ENCODE data around the gene FNBP1L. TPM values are rescaled to one million over a fixed set of nuclear protein-coding genes. Genes with fewer than 3 reads are reported as not detected.
"Not testable (repeated sequence)": the region's sequence is repeated elsewhere in the genome, so short reads cannot be mapped to it uniquely, and the experiment has no call there.

FNBP1L gene
- total RNA-seq, 1 experiment from 2014 or later: 72.7 TPM

GRCh38 chr1:93474321-93474720 lies 26.4 kb downstream of the FNBP1L start:
- peaks cover 46% of the 10 kb centered on the region for H3K4me1 Mint-ChIP-seq (ENCODE audit: low read depth, unreplicated experiment)
- DNase-seq: no peak
- CTCF ChIA-PET: interaction anchor here (1.2 kb wide), 1 partner anchor 14 kb away, joined by 3 read pairs; no protein-coding TSS in a partner anchor
- H3K4me3 Mint-ChIP-seq (ENCODE audit: low read depth, unreplicated experiment): no peak overlapping the region
- H3K27me3 Mint-ChIP-seq (ENCODE audit: unreplicated experiment): no peaks in the 10 kb centered on the region
- intact Hi-C loops (cut with micrococcal nuclease; ENCODE audit: unreplicated experiment): no loop called here
- BruUV-seq (replicated peaks): no TSS peak
- peak overlapping the region; percentile 2 for H3K27ac Mint-ChIP-seq (ENCODE audit: unreplicated experiment)
- peaks cover 11% of the 10 kb centered on the region for H3K9me3 Mint-ChIP-seq (ENCODE audit: low read depth, unreplicated experiment)
- TF ChIP-seq CTCF (IDR thresholded peaks at IDR 0.05; ENCODE audit: unreplicated experiment): no peak
- peaks cover 7% of the 10 kb centered on the region for H3K36me3 Mint-ChIP-seq (ENCODE audit: insufficient read depth, unreplicated experiment)

GRCh38 chr1:93475681-93476080 lies 27.8 kb downstream of the FNBP1L start:
- Mint-ChIP-seq H3K4me1 (ENCODE audit: low read depth, unreplicated experiment) (peaks cover 39% of the 10 kb centered on the region), H3K9me3 (ENCODE audit: low read depth, unreplicated experiment) (peaks cover 11% of the 10 kb centered on the region), H3K27ac (ENCODE audit: unreplicated experiment) (no peak overlapping the region), H3K4me3 (ENCODE audit: low read depth, unreplicated experiment) (no peak overlapping the region), H3K27me3 (ENCODE audit: unreplicated experiment) (no peaks in the 10 kb centered on the region), H3K36me3 (ENCODE audit: insufficient read depth, unreplicated experiment) (peaks cover 7% of the 10 kb centered on the region)
- CTCF ChIA-PET: interaction anchor here (0.6 kb wide), 1 partner anchor 9 kb away, joined by 3 read pairs; no protein-coding TSS in a partner anchor
- no TSS peak for BruUV-seq (replicated peaks)
- no peak for TF ChIP-seq CTCF (IDR thresholded peaks at IDR 0.05; ENCODE audit: unreplicated experiment)
- DNase-seq: no peak
- intact Hi-C loops (cut with micrococcal nuclease; ENCODE audit: unreplicated experiment): no loop called here

GRCh38 chr1:93479133-93479745 lies 31.3 kb downstream of the FNBP1L start:
- H3K4me3 Mint-ChIP-seq (ENCODE audit: low read depth, unreplicated experiment); H3K27ac Mint-ChIP-seq (ENCODE audit: unreplicated experiment); DNase-seq; intact Hi-C loops (cut with micrococcal nuclease; ENCODE audit: unreplicated experiment); H3K27me3 Mint-ChIP-seq (ENCODE audit: unreplicated experiment); H3K36me3 Mint-ChIP-seq (ENCODE audit: insufficient read depth, unreplicated experiment); BruUV-seq (replicated peaks): not testable (repeated sequence)
- Mint-ChIP-seq H3K4me1 (ENCODE audit: low read depth, unreplicated experiment) (peaks cover 24% of the 10 kb centered on the region), H3K9me3 (ENCODE audit: low read depth, unreplicated experiment) (peaks cover 11% of the 10 kb centered on the region)
- CTCF ChIA-PET: interaction anchor here (0.6 kb wide), 1 partner anchor 566 kb away, joined by 3 read pairs; no protein-coding TSS in a partner anchor

- H3K36me3 Mint-ChIP-seq (ENCODE audit: insufficient read depth, unreplicated experiment); H3K27ac Mint-ChIP-seq (ENCODE audit: unreplicated experiment); intact Hi-C loops (cut with micrococcal nuclease; ENCODE audit: unreplicated experiment); H3K27me3 Mint-ChIP-seq (ENCODE audit: unreplicated experiment); DNase-seq; H3K4me3 Mint-ChIP-seq (ENCODE audit: low read depth, unreplicated experiment); CTCF ChIA-PET; BruUV-seq (replicated peaks): not testable (repeated sequence)
- H3K4me1 Mint-ChIP-seq (ENCODE audit: low read depth, unreplicated experiment): peaks cover 24% of the 10 kb centered on the region
- peaks cover 11% of the 10 kb centered on the region for H3K9me3 Mint-ChIP-seq (ENCODE audit: low read depth, unreplicated experiment)
Observed at GRCh38 chr1:93481899-93482298, 34.0 kb downstream of the FNBP1L start.

- H3K36me3 Mint-ChIP-seq (ENCODE audit: insufficient read depth, unreplicated experiment): peaks cover 4% of the 10 kb centered on the region
- no peak for TF ChIP-seq CTCF (IDR thresholded peaks at IDR 0.05; ENCODE audit: unreplicated experiment)
- no peak overlapping the region for H3K27ac Mint-ChIP-seq (ENCODE audit: unreplicated experiment)
- intact Hi-C loops (cut with micrococcal nuclease; ENCODE audit: unreplicated experiment): no loop called here
- peaks cover 22% of the 10 kb centered on the region for H3K4me1 Mint-ChIP-seq (ENCODE audit: low read depth, unreplicated experiment)
- no peak overlapping the region for H3K4me3 Mint-ChIP-seq (ENCODE audit: low read depth, unreplicated experiment)
- no peak for DNase-seq
- no peaks in the 10 kb centered on the region for H3K27me3 Mint-ChIP-seq (ENCODE audit: unreplicated experiment)
- H3K9me3 Mint-ChIP-seq (ENCODE audit: low read depth, unreplicated experiment): peaks cover 8% of the 10 kb centered on the region
- CTCF ChIA-PET: interaction anchor here (0.7 kb wide), 2 partner anchors 8 to 77 kb away, joined by 3 to 5 read pairs; no protein-coding TSS in a partner anchor
- no TSS peak for BruUV-seq (replicated peaks)
Observed at GRCh38 chr1:93483200-93483599, 35.3 kb downstream of the FNBP1L start.
